ENCODE data around the gene FAM181B. TPM values are rescaled to one million over a fixed set of nuclear protein-coding genes. Genes with fewer than 3 reads are reported as not detected.

Gene FAM181B
- total RNA-seq, 4 donors from 2014 or later = 0.83 to 1.6 (median 1.2) TPM

- no peak for TF ChIP-seq EP300 (IDR thresholded peaks at IDR 0.05)
- TF ChIP-seq CTCF (IDR thresholded peaks at IDR 0.05) = peak; percentile 14 to 37 (median 16)
- 39% methylated on average over 3 of the region's 3 CpGs for WGBS
Observed at GRCh38 chr11:82775736-82776346, 42.2 kb upstream of the FAM181B start.

GRCh38 chr11:82775218-82775617, 41.6 kb upstream of the FAM181B start:
- Histone ChIP-seq H3K4me1 (no peaks in the 10 kb centered on the region), H3K36me3 (no peaks in the 10 kb centered on the region), H3K4me3 (no peak overlapping the region), H3K9me3 (peaks cover 0 to 19% (median 6%) of the 10 kb centered on the region in 4 donors), H3K27me3 (no peaks in the 10 kb centered on the region), H3K27ac (replicated peaks in 1 of 4) (no peak overlapping the region)
- 76% methylated on average over 1 of the region's 1 CpG for WGBS
- DNase-seq (ENCODE audit: extremely low spot score) = no peak
- no peak for TF ChIP-seq POLR2AphosphoS5 (IDR thresholded peaks at IDR 0.05)
- no peak for TF ChIP-seq EP300 (IDR thresholded peaks at IDR 0.05)
- TF ChIP-seq POLR2A (IDR thresholded peaks at IDR 0.05; ENCODE audit: low read depth) = no peak
- no peak for TF ChIP-seq CTCF (IDR thresholded peaks at IDR 0.05)
- intact Hi-C loops (cut with DNase I) = no loop called here

More at GRCh38 chr11:82775736-82776346, 42.2 kb upstream of the FAM181B start:
- Histone ChIP-seq H3K36me3 (no peaks in the 10 kb centered on the region), H3K4me3 (no peak overlapping the region), H3K4me1 (no peaks in the 10 kb centered on the region), H3K27me3 (no peaks in the 10 kb centered on the region), H3K27ac (replicated peaks in 1 of 4) (no peak overlapping the region), H3K9me3 (peaks cover 0 to 19% (median 6%) of the 10 kb centered on the region in 4 donors)
- intact Hi-C loops (cut with DNase I) = no loop called here
- DNase-seq (ENCODE audit: extremely low spot score) = no peak

GRCh38 chr11:82771781-82772180, 38.1 kb upstream of the FAM181B start:
- no peak overlapping the region for H3K4me3 ChIP-seq
- DNase-seq (ENCODE audit: extremely low spot score) = no peak
- TF ChIP-seq POLR2A (IDR thresholded peaks at IDR 0.05; ENCODE audit: low read depth) (no peak), CTCF (IDR thresholded peaks at IDR 0.05) (no peak), POLR2AphosphoS5 (IDR thresholded peaks at IDR 0.05) (no peak), EP300 (IDR thresholded peaks at IDR 0.05) (no peak)
- no peaks in the 10 kb centered on the region for H3K4me1 ChIP-seq
- peaks cover 0 to 12% (median 6%) of the 10 kb centered on the region in 4 donors for H3K9me3 ChIP-seq
- no peaks in the 10 kb centered on the region for H3K27me3 ChIP-seq
- no peaks in the 10 kb centered on the region for H3K36me3 ChIP-seq
- 78% methylated on average over 4 of the region's 4 CpGs for WGBS
- no peak overlapping the region for H3K27ac ChIP-seq (replicated peaks in 1 of 4)
- intact Hi-C loops (cut with DNase I) = no loop called here

GRCh38 chr11:82767123-82767522, 33.5 kb upstream of the FAM181B start:
- 89% methylated on average over 1 of the region's 1 CpG for WGBS
- Histone ChIP-seq H3K4me3 (no peak overlapping the region), H3K4me1 (no peaks in the 10 kb centered on the region), H3K36me3 (no peaks in the 10 kb centered on the region), H3K27ac (replicated peaks in 1 of 4) (no peak overlapping the region), H3K27me3 (no peaks in the 10 kb centered on the region), H3K9me3 (no peaks in the 10 kb centered on the region)
- TF ChIP-seq POLR2AphosphoS5 (IDR thresholded peaks at IDR 0.05) (no peak), CTCF (IDR thresholded peaks at IDR 0.05) (no peak), POLR2A (IDR thresholded peaks at IDR 0.05; ENCODE audit: low read depth) (no peak), EP300 (IDR thresholded peaks at IDR 0.05) (no peak)
- DNase-seq (ENCODE audit: extremely low spot score) = no peak
- intact Hi-C loops (cut with DNase I) = no loop called here

All from esophagus muscularis mucosa (tissue), 4 donors.